ENCODE data around the gene GNPNAT1.

DNA sequence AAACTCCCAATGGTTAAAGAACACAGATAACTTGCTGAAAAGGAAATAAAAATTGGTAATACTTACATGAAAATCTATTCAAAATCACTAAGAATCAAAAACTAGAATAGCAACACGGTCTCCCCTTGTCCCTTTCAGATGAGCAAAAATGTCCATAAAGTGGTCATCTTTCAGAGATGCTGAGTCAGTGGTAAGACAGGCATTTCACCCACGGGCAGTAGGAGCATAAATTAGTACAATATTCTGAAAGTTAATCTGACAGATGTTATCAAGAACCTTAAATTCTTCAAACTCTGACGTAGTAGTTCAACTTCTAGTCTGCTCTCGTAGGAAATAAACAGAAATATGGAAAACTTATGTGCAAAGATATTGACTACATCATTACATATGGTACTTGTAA lies 33.1 kb upstream of the GNPNAT1 start:
- no peak for TF ChIP-seq EZH2 (IDR thresholded peaks at IDR 0.05)
- TF ChIP-seq POLR2AphosphoS5 (IDR thresholded peaks at IDR 0.05; ENCODE audit: borderline replicate concordance, low read depth, low read length), result no peak

Data from SK-N-MC (cell line).